Measurements from ENCODE around the gene PTPN2.

Gene PTPN2

GRCh38 chr18:12857215-12857905 lies 26.7 kb downstream of the PTPN2 start:
- DNase-seq, result no peak

GRCh38 chr18:12855916-12856315 lies 28.1 kb downstream of the PTPN2 start:
- no peak for DNase-seq

GRCh38 chr18:12852566-12853315 lies 31.3 kb downstream of the PTPN2 start:
- DNase-seq, result no peak

GRCh38 chr18:12851716-12852115 lies 32.3 kb downstream of the PTPN2 start:
- DNase-seq, result no peak

- DNase-seq, result no peak
Observed at GRCh38 chr18:12849548-12849947, 34.5 kb downstream of the PTPN2 start.

- DNase-seq, result no peak
Observed at GRCh38 chr18:12848405-12848804, 35.6 kb downstream of the PTPN2 start.

- DNase-seq, result no peak
Observed at GRCh38 chr18:12844391-12844790, 39.6 kb downstream of the PTPN2 start.

- no peak for DNase-seq
Observed at GRCh38 chr18:12843420-12844350, 40.4 kb downstream of the PTPN2 start.

- no peak for DNase-seq
Observed at GRCh38 chr18:12842459-12843380, 41.3 kb downstream of the PTPN2 start.

- no peak for DNase-seq
Observed at GRCh38 chr18:12841070-12841469, 43.0 kb downstream of the PTPN2 start.

- DNase-seq, result no peak
Observed at GRCh38 chr18:12840382-12840781, 43.7 kb downstream of the PTPN2 start.

GRCh38 chr18:12839526-12840196 lies 44.4 kb downstream of the PTPN2 start:
- DNase-seq, result no peak

GRCh38 chr18:12839057-12839525 lies 44.9 kb downstream of the PTPN2 start:
- DNase-seq, result no peak

GRCh38 chr18:12838178-12838634 lies 45.8 kb downstream of the PTPN2 start:
- DNase-seq, result no peak

- no peak for DNase-seq
Observed at GRCh38 chr18:12837747-12838146, 46.3 kb downstream of the PTPN2 start.

- no peak for DNase-seq
Observed at GRCh38 chr18:12836551-12836950, 47.5 kb downstream of the PTPN2 start.

GRCh38 chr18:12828116-12829051 lies 55.7 kb downstream of the PTPN2 start:
- no peak for DNase-seq

- no peak for DNase-seq
Observed at GRCh38 chr18:12827588-12827987, 56.4 kb downstream of the PTPN2 start.

GRCh38 chr18:12825230-12825629 lies 58.8 kb downstream of the PTPN2 start:
- DNase-seq, result no peak

GRCh38 chr18:12823892-12824291 lies 60.1 kb downstream of the PTPN2 start:
- DNase-seq, result no peak

Data from NCI-H1048 (cell line).